Measurements from ENCODE around the gene C1QL2.

C1QL2 gene

GRCh38 chr2:119158563-119159347, at the start of gene C1QL2:
Gene C1QL2, minus strand, starts transcription at chr2:119158751. Its CDS starts 482 bp downstream, at chr2:119158269.
- no peak for DNase-seq (ENCODE audit: low read depth in 1 of 2, low spot score in 1 of 2)

DNA sequence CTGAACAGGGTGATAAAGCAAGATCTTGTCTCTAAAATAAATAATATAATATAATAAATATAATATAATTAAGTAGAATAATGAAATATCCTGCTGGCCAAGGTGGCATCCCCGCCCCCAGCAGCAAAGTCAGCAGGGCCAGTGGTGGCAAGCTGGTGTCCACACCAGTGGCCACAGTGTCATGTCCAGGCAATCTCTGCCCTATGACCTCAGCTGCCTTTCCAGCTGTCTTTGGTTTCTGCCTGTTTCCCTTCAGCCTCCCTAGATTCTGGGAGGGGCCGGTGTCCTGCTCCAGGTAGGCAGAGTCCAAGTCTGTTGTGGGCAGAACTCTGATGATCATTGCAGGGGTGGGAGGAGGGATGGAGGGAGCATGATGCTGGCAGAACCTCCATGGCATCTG, 48.9 kb upstream of the C1QL2 start:
- no peak for DNase-seq (ENCODE audit: low read depth in 1 of 2, low spot score in 1 of 2)

DNA sequence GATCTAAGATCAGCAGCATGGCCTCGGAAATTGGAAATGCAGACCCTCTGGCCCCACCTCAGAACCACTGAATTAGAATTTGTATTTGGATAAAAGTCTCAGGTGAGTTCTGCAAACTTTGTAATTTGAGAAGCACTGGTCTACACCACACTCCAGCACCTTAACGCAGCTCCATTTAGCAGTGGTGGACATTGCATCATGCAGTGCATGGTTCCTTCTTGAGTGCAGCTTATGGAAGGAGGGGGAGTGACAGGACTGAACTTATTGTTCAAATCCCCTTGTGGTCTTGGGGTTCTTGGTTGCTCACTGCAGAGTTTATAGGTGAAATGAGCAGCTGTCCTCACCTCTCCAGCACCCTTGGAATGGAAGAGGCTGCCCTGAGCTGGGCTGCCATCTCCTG, 47.6 kb upstream of the C1QL2 start:
- no peak for DNase-seq (ENCODE audit: low read depth in 1 of 2, low spot score in 1 of 2)

- DNase-seq (ENCODE audit: low read depth in 1 of 2, low spot score in 1 of 2): no peak
Measured at GRCh38 chr2:119205001-119205706, 46.6 kb upstream of the C1QL2 start.

- DNase-seq (ENCODE audit: low read depth in 1 of 2, low spot score in 1 of 2): no peak
Measured at GRCh38 chr2:119204525-119204924, 46.0 kb upstream of the C1QL2 start.

- DNase-seq (ENCODE audit: low read depth in 1 of 2, low spot score in 1 of 2): no peak
Measured at GRCh38 chr2:119202610-119203310, 44.2 kb upstream of the C1QL2 start.

DNA sequence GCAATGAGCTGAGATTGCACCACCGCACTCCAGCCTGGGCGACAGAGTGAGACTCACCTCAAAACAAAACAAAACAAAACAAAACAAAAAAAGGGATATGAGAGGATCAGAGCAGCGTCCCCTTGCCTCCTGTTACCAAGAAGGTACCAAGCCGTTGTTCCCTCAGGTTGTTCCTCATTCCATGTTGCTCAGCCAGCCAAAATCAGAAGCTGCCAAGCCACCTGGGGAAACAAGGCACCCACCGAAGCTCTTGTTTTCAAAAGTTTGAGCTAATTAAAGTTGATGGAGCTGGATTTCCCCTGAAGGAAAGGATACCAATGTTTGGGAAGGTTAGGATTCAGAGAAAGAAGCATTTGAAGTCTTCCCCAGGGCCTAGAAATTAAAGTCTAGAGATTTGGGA, 43.3 kb upstream of the C1QL2 start:
- no peak for DNase-seq (ENCODE audit: low read depth in 1 of 2, low spot score in 1 of 2)

- DNase-seq (ENCODE audit: low read depth in 1 of 2, low spot score in 1 of 2): no peak
Measured at GRCh38 chr2:119198240-119198840, 39.8 kb upstream of the C1QL2 start.

- DNase-seq (ENCODE audit: low read depth in 1 of 2, low spot score in 1 of 2): no peak
Measured at GRCh38 chr2:119197529-119198239, 39.1 kb upstream of the C1QL2 start.

GRCh38 chr2:119197126-119197405, 38.5 kb upstream of the C1QL2 start:
- no peak for DNase-seq (ENCODE audit: low read depth in 1 of 2, low spot score in 1 of 2)

DNA sequence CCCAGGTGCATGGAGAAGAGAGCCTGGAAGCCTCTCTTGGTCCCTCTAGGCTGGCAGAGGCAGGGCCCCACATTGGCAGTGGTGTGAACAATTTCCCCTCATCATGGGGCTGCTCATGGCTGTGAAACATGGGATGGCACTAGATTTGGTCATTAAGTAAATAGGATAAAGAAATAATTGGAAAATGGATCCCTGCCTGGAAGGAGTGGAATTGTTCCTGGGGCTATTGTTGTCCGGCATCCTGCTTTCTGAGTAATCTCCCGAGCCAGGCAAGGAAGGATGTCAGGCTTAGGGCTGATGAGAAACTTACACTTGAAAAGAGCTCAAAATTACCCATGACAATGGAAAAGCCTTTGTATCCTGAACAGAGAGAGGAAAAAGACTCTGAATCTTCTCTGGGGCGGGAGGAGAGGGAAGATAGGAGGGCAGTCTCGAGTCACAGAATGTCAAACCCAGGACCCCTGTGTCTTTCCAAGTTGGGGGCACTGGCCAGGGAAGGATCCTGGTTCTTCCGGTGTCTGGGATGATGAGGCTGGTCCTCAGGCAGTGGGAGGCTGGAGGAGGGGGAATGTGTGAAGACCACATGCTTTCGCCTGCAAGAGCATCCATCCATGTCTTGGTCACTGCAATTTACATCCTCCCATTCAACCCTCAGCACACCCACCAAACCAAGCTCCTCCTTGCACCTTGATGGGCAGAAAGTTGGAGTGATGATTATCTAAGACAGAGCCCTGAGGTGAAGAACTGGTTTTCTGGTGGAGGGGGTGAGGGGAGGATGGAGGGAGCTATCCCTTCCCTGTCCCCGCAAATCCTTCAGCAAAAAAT, 38.0 kb upstream of the C1QL2 start:
- DNase-seq (ENCODE audit: low read depth in 1 of 2, low spot score in 1 of 2): no peak

DNA sequence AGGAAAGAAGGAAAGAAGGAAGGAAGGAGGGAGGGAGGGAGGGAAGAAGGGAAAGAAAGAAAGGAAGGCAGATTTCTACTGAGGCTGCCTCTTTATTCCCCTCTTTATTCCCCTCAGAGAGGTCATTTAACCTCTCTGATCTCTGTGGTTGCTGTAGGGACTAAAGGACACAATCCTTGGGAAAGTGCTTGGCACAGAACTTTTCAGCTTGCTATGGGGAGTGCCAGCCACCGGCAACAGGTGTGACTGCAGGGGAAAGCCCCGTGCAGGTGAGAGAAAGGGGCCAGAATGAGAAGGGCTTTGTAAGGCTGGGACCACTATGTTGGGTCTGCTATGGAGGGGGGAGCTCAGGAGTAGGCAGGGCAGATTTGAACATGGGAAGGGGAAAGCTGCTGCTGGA, 37.3 kb upstream of the C1QL2 start:
- DNase-seq (ENCODE audit: low read depth in 1 of 2, low spot score in 1 of 2): no peak

GRCh38 chr2:119195001-119195400, 36.5 kb upstream of the C1QL2 start:
- DNase-seq (ENCODE audit: low read depth in 1 of 2, low spot score in 1 of 2): no peak

DNA sequence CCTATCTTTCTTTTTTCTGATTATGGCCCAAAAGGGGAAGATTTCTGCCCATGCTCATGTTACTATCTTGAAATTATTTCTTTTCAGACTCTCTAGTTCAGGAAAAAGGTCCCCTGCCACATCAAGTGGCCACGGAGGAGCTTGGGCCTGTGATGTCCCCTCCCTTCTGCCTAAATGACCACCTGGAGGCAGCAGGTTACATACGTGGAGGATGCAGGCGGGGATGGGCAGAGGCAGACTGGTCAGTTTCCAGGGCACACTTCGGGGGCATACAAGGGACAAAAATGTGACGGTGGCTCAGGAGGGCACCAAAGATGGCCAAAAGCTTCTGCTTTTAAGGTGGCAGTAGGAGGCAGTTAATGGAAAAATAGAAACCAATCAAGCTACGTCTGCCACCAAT, 34.3 kb upstream of the C1QL2 start:
- no peak for DNase-seq (ENCODE audit: low read depth in 1 of 2, low spot score in 1 of 2)

- no peak for DNase-seq (ENCODE audit: low read depth in 1 of 2, low spot score in 1 of 2)
Measured at GRCh38 chr2:119190321-119191111, 32.0 kb upstream of the C1QL2 start.

- DNase-seq (ENCODE audit: low read depth in 1 of 2, low spot score in 1 of 2): no peak
Measured at GRCh38 chr2:119184512-119184911, 26.0 kb upstream of the C1QL2 start.

DNA sequence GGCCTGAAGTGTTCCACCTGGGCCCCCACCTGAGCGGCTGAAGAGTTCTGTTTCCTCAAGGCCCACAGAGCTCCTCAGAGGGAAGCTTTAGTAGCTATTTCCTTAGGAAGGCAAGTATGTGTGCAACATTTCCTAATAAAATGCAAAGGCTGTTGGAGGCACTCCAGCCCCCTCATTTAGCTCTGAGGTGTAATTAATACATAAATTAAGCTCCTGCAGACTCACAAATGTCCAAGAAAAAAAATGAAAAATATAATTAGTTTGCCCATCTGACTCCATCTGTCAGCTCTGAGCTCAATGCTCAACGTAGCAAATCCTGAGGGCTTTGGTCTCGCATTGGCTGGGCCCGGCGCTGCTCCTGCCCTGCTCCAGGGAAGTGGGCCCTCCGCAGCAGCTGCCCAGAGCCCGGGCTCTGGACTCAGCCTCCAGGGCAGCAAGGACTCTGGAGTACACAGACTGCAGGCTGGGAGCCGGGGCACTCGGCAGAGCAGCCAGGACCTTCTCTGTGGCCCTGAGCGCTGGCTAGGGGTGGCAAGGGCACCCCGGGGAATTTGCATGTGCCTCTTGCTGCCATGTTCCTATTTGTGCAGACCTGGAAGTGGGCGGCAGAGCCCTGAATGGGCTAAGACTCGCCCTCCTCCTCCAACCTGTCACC, 23.4 kb upstream of the C1QL2 start:
- DNase-seq (ENCODE audit: low read depth in 1 of 2, low spot score in 1 of 2): no peak

- DNase-seq (ENCODE audit: low read depth in 1 of 2, low spot score in 1 of 2): no peak
Measured at GRCh38 chr2:119181391-119181790, 22.8 kb upstream of the C1QL2 start.

- DNase-seq (ENCODE audit: low read depth in 1 of 2, low spot score in 1 of 2): no peak
Measured at GRCh38 chr2:119180892-119181291, 22.3 kb upstream of the C1QL2 start.

Measured in activated CD4-positive, alpha-beta T cell treated with anti-CD3 and anti-CD28 coated beads, Interleukin-2, amount 50 U/mL, for 24 hours (primary cell).